ENCODE measurements around the gene DDIT4. TPM values are rescaled to one million over a fixed set of nuclear protein-coding genes. Genes with fewer than 3 reads are reported as not detected.

DDIT4 gene
- total and polyA plus RNA-seq, 9 of the 15 experiments (the other 6 are each of a cell fraction or from before 2014, with no cell fraction given): 8.2 to 675 (median 159) TPM

GRCh38 chr10:72320676-72321247, 47.0 kb downstream of the DDIT4 start (continued):
- no peak for TF ChIP-seq TAF9B (IDR thresholded peaks at IDR 0.05; ENCODE audit: partially characterized antibody)
- peak; percentile 92 for TF ChIP-seq MTA1 (IDR thresholded peaks at IDR 0.05; ENCODE audit: borderline replicate concordance)
- no peak for TF ChIP-seq NR3C1 (CRISPR knock-in tag; IDR thresholded peaks at IDR 0.05)
- peak; percentile 77 to 81 for TF ChIP-seq FOXK2 (conservative IDR thresholded peaks at IDR 0.05 in 1 of 2, IDR thresholded peaks at IDR 0.05 in 1 of 2; ENCODE audit: low read depth in 2 of 2)
- TF ChIP-seq HNRNPL (IDR thresholded peaks at IDR 0.05; ENCODE audit: low read depth, low read length): no peak
- TF ChIP-seq ZNF639 (CRISPR knock-in tag; conservative IDR thresholded peaks at IDR 0.05 in 1 of 2, IDR thresholded peaks at IDR 0.05 in 1 of 2): peak in 1 of 2 experiments; percentile 90; a peak in 2 of 4 replicates
- no peak for TF ChIP-seq SETDB1 (IDR thresholded peaks at IDR 0.05; ENCODE audit: low read length)
- TF ChIP-seq ARNT (IDR thresholded peaks at IDR 0.05): peak; percentile 98 to 99
- TF ChIP-seq ZBTB40 (IDR thresholded peaks at IDR 0.05): peak; percentile 82
- no peak for TF ChIP-seq ZBTB40 (CRISPR knock-in tag; IDR thresholded peaks at IDR 0.05)
- no peak for TF ChIP-seq KAT2B (IDR thresholded peaks at IDR 0.05; ENCODE audit: low read depth, low read length)
- peak; percentile 87 for TF ChIP-seq MITF (IDR thresholded peaks at IDR 0.05)
- TF ChIP-seq ZNF121 (CRISPR knock-in tag; conservative IDR thresholded peaks at IDR 0.05): peak; percentile 30
- no peak for TF ChIP-seq LARP7 (IDR thresholded peaks at IDR 0.05)
- peak; percentile 90; the same call in 1 of the 2 replicates for TF ChIP-seq PHF21A (IDR thresholded peaks at IDR 0.05; ENCODE audit: borderline replicate concordance, low read depth)
- TF ChIP-seq SMAD3 (CRISPR knock-in tag; conservative IDR thresholded peaks at IDR 0.05): peak; percentile 60; the same call in 1 of the 2 replicates
- TF ChIP-seq CREM (IDR thresholded peaks at IDR 0.05; ENCODE audit: low read depth): peak; percentile 97
